SK-N-SH treated with all-trans-retinoic acid at 6 μM for 48 hours (cell line): Measurements from ENCODE around the gene CYP26C1.

Source experiments
- ATAC-seq: fragments of 200-7000 bp; cut with Tn5 transposase; 3 replicates; pipeline ENCODE4 v1.9.1; 2020; ENCODE audit warnings: mild to moderate bottlenecking, moderate library complexity
- ARNTL ChIP-seq: fragments of 450-650 bp; formaldehyde crosslinking; IDR thresholded peaks from 2 replicates; pipeline ENCODE4 v1.5.0; 2020; ENCODE audit warnings: low read depth, mild to moderate bottlenecking, moderate library complexity, borderline replicate concordance
- BACH2 ChIP-seq: fragments of 250-450 bp; sonication (Bioruptor Pico); IDR thresholded peaks from 2 replicates; pipeline ENCODE4 v1.9.0; 2021; ENCODE audit warnings: mild to moderate bottlenecking, borderline replicate concordance
- CSDC2 ChIP-seq: fragments of 250-450 bp; sonication (Bioruptor Pico); IDR thresholded peaks from 2 replicates; pipeline ENCODE4 v1.5.0; 2020; ENCODE audit warnings: mild to moderate bottlenecking, moderate library complexity
- ESRRG ChIP-seq: fragments of 250-450 bp; sonication (Bioruptor Pico); IDR thresholded peaks from 2 replicates; pipeline ENCODE4 v1.6.1; 2021; ENCODE audit warnings: mild to moderate bottlenecking
- ISL1 ChIP-seq: fragments of 250-450 bp; sonication (Bioruptor Pico); IDR thresholded peaks from 2 replicates; pipeline ENCODE4 v2.1.2; 2022; ENCODE audit warnings: mild to moderate bottlenecking, moderate library complexity
- PPARA ChIP-seq: fragments of 250-450 bp; sonication (Bioruptor Pico); IDR thresholded peaks from 2 replicates; pipeline ENCODE4 v1.5.0; 2020; ENCODE audit warnings: mild to moderate bottlenecking, borderline replicate concordance
- RARB ChIP-seq: fragments of 250-450 bp; sonication (Bioruptor Pico); IDR thresholded peaks from 2 replicates; pipeline ENCODE4 v1.8.0; 2021; ENCODE audit warnings: mild to moderate bottlenecking, moderate library complexity
- SNAI2 ChIP-seq: fragments of 250-450 bp; sonication (Bioruptor Pico); IDR thresholded peaks from 2 replicates; pipeline ENCODE4 v1.5.0; 2020; ENCODE audit warnings: mild to moderate bottlenecking, moderate library complexity
- TCF4 ChIP-seq: fragments of 250-450 bp; sonication (Bioruptor Pico); IDR thresholded peaks from 2 replicates; pipeline ENCODE4 v1.8.0; 2021; ENCODE audit warnings: mild to moderate bottlenecking, moderate library complexity, borderline replicate concordance
- TOX ChIP-seq: fragments of 250-450 bp; sonication (Bioruptor Pico); IDR thresholded peaks from 2 replicates; pipeline ENCODE4 v1.8.0; 2021; ENCODE audit warnings: mild to moderate bottlenecking, moderate library complexity, borderline replicate concordance
- ZFP3 ChIP-seq: fragments of 250-450 bp; sonication (Bioruptor Pico); IDR thresholded peaks from 2 replicates; pipeline ENCODE4 v1.5.0; 2020; ENCODE audit warnings: mild to moderate bottlenecking, moderate library complexity
- ZFP30 ChIP-seq: fragments of 450-650 bp; formaldehyde crosslinking; IDR thresholded peaks from 2 replicates; pipeline ENCODE4 v1.5.0; 2022; ENCODE audit warnings: mild to moderate bottlenecking, moderate library complexity
- ZNF8 ChIP-seq: fragments of 450-650 bp; formaldehyde crosslinking; IDR thresholded peaks from 2 replicates; pipeline ENCODE4 v1.5.0; 2020; ENCODE audit warnings: mild to moderate bottlenecking, moderate library complexity
- TF ChIP-seq, protein P1 (sequence below): fragments of 250-450 bp; sonication (Bioruptor Pico); IDR thresholded peaks from 2 replicates; pipeline ENCODE4 v1.5.0; 2020; ENCODE audit warnings: mild to moderate bottlenecking, moderate library complexity
- TF ChIP-seq, protein P2 (sequence below): fragments of 250-450 bp; sonication (Bioruptor Pico); IDR thresholded peaks from 2 replicates; pipeline ENCODE4 v1.5.1; 2020; ENCODE audit warnings: low read depth, mild to moderate bottlenecking, moderate library complexity
- TF ChIP-seq, protein P3 (sequence below): fragments of 250-450 bp; sonication (Bioruptor Pico); IDR thresholded peaks from 2 replicates; pipeline ENCODE4 v1.8.0; 2021; ENCODE audit warnings: low read depth, mild to moderate bottlenecking, moderate library complexity, borderline replicate concordance

The CYP26C1 gene

DNA sequence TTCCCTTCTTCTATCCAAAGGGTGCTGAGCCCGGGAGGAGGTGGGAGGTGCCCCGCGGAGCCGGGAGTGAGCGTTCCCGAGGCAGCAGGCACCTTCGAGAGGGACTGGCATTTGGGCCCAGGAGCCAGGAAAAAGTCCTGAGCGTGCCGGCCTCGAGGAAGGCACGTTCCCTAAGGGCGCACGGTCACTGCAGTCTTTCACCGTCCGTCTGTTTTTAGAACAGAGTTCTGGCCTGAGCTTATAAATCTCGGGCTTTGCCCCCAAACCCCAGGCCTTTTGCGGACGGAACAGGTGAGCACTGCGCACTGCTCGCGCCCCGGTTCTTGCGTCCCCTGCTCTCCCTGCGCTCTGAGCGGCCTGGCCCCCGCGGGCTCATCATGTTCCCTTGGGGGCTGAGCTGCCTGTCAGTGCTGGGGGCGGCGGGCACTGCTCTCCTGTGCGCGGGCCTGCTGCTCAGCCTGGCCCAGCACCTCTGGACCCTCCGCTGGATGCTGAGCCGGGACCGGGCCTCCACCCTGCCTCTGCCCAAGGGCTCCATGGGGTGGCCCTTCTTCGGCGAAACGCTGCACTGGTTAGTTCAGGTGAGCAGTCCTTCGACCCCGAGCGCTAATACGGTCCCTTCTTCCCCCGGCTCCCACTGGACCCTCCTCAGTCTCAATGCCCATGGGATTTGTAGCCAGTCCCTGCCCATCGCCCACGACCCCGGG lies 442 bp downstream of the CYP26C1 start:
- ATAC-seq, result no peak
- TF ChIP-seq, protein P1, sequence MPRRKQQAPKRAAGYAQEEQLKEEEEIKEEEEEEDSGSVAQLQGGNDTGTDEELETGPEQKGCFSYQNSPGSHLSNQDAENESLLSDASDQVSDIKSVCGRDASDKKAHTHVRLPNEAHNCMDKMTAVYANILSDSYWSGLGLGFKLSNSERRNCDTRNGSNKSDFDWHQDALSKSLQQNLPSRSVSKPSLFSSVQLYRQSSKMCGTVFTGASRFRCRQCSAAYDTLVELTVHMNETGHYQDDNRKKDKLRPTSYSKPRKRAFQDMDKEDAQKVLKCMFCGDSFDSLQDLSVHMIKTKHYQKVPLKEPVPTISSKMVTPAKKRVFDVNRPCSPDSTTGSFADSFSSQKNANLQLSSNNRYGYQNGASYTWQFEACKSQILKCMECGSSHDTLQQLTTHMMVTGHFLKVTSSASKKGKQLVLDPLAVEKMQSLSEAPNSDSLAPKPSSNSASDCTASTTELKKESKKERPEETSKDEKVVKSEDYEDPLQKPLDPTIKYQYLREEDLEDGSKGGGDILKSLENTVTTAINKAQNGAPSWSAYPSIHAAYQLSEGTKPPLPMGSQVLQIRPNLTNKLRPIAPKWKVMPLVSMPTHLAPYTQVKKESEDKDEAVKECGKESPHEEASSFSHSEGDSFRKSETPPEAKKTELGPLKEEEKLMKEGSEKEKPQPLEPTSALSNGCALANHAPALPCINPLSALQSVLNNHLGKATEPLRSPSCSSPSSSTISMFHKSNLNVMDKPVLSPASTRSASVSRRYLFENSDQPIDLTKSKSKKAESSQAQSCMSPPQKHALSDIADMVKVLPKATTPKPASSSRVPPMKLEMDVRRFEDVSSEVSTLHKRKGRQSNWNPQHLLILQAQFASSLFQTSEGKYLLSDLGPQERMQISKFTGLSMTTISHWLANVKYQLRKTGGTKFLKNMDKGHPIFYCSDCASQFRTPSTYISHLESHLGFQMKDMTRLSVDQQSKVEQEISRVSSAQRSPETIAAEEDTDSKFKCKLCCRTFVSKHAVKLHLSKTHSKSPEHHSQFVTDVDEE (CRISPR knock-in tag), result no peak
- no peak for TF ChIP-seq TOX
- TF ChIP-seq RARB (CRISPR knock-in tag), result no peak
- TF ChIP-seq BACH2 (CRISPR knock-in tag), result no peak
- no peak for TF ChIP-seq CSDC2 (CRISPR knock-in tag)
- TF ChIP-seq, protein P2, sequence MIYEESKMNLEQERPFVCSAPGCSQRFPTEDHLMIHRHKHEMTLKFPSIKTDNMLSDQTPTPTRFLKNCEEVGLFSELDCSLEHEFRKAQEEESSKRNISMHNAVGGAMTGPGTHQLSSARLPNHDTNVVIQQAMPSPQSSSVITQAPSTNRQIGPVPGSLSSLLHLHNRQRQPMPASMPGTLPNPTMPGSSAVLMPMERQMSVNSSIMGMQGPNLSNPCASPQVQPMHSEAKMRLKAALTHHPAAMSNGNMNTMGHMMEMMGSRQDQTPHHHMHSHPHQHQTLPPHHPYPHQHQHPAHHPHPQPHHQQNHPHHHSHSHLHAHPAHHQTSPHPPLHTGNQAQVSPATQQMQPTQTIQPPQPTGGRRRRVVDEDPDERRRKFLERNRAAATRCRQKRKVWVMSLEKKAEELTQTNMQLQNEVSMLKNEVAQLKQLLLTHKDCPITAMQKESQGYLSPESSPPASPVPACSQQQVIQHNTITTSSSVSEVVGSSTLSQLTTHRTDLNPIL (CRISPR knock-in tag), result no peak
- no peak for TF ChIP-seq ZNF8 (CRISPR knock-in tag)
- TF ChIP-seq ISL1 (CRISPR knock-in tag), result no peak
- no peak for TF ChIP-seq ESRRG (CRISPR knock-in tag)

DNA sequence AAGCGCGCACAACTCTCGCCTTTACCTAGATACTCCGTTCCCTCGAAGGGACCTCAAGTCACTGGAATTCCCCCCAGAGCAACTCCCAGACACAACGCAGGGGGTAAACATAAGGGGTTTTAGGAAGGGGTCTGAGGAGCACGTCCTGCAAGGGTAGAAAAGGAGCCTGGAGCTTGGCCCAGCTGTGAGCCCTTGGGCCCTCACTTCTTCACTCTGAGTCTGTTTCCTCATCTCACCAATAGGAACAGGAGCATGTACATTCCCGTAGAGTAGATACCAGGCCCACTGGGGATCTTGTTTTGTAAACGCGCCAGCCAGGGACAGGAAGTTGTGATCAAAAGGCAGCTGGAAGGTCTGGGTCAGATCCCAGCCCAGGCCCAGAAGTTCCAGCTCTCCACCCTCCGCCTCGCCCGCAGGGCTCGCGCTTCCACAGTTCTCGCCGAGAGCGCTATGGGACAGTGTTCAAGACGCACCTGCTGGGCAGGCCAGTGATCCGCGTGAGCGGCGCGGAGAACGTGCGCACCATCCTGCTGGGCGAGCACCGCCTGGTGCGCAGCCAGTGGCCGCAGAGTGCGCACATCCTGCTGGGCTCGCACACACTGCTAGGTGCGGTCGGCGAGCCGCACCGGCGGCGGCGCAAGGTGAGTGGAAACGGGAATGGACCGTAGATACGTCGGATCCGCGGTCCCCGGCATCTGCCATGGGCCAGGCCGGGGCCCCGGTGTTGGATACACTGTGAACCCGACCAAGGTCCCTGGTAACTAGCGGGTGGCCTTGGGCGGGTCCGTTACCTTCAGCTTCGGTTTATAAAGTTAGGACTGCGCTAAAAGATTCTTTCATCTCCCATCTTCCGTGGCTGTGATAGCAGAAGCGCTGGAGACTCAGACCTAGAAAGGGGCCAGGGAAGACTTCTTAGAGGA lies 1.3 kb downstream of the CYP26C1 start:
- ATAC-seq, result no peak

DNA sequence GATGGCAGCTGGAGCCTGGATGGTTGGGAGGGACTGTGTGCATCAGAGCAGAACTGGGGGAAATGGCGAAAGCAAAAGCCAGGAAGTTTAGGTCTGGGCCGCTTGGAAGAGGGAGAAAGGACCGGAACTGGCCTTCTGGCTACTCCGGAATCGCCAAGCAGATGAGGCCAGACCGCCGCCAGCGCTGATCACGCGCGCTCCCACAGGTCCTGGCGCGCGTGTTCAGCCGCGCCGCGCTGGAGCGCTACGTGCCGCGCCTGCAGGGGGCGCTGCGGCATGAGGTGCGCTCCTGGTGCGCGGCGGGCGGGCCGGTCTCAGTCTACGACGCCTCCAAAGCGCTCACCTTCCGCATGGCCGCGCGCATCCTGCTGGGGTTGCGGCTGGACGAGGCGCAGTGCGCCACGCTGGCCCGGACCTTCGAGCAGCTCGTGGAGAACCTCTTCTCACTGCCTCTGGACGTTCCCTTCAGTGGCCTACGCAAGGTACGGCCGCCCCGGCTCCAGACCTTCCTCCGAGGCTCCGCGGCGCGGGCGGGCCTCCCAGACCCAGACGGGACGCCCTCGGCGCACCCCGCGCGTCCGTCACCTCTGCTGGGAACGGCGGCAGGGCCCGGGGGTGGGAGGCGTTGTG lies 2.0 kb downstream of the CYP26C1 start:
- no peak for TF ChIP-seq TCF4 (CRISPR knock-in tag)
- no peak for TF ChIP-seq CSDC2 (CRISPR knock-in tag)
- TF ChIP-seq, all 23 proteins: peak for 0
- ATAC-seq, result no peak

More for the DNA sequence above, 1.3 kb downstream of the CYP26C1 start:
- TF ChIP-seq ZNF8 (CRISPR knock-in tag) (no peak), PPARA (CRISPR knock-in tag) (no peak)

DNA sequence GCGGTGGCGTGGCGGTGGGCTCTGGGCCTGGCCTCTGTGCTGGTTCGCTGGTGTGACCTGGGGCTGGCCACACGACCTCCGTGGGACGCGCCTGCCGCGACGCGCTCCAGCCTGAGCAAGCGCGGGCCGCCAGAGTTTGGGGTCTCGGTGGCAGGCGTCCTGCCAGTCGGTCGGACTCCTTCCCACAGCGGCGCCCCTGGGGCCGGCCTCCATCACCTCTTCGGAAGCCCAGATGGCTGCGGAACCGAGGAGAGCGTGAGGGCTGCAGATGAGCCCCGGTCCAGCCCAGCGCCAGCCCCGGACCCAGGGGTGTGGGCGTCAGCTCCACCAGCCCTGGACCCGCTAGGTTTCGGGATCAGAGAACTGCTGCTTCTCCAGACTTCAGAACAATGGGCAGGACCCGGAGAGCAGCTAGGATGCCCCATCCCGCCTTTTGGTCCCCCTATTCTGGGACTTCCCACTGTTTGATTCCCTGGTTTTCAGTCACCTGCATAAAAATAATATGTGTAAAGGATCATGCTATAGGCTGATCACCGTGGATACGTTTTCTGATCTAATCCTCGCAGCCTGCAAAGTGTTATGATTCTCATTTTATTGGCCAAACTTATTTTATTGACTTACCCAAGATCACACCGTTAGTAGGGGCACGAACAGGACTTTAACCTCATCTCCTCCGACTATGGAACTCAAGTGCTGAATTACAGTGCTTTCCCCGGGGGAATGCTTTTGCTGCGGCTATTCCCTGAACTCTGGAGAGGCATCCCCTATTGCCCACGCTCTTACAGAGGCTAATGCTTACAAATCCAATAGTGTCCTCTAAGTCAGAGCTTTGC lies 2.8 kb downstream of the CYP26C1 start:
- no peak for TF ChIP-seq ARNTL (CRISPR knock-in tag)
- TF ChIP-seq TOX, result no peak
- TF ChIP-seq ZFP30, result no peak
- TF ChIP-seq RARB (CRISPR knock-in tag), result no peak
- TF ChIP-seq SNAI2 (CRISPR knock-in tag), result no peak
- TF ChIP-seq BACH2 (CRISPR knock-in tag), result no peak
- TF ChIP-seq ESRRG (CRISPR knock-in tag), result no peak
- TF ChIP-seq, protein P3, sequence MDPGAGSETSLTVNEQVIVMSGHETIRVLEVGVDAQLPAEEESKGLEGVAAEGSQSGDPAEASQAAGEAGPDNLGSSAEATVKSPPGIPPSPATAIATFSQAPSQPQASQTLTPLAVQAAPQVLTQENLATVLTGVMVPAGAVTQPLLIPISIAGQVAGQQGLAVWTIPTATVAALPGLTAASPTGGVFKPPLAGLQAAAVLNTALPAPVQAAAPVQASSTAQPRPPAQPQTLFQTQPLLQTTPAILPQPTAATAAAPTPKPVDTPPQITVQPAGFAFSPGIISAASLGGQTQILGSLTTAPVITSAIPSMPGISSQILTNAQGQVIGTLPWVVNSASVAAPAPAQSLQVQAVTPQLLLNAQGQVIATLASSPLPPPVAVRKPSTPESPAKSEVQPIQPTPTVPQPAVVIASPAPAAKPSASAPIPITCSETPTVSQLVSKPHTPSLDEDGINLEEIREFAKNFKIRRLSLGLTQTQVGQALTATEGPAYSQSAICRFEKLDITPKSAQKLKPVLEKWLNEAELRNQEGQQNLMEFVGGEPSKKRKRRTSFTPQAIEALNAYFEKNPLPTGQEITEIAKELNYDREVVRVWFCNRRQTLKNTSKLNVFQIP (CRISPR knock-in tag), result no peak
- no peak for TF ChIP-seq ZFP3 (CRISPR knock-in tag)
- no peak for ATAC-seq
